ENCODE data around the gene ATP6V1G2.
A peak's percentile ranks its signal among the peaks of the same experiment; 100 is the strongest.
"Not testable (repeated sequence)": the region's sequence is repeated elsewhere in the genome, so short reads cannot be mapped to it uniquely, and the experiment has no call there.

The ATP6V1G2 gene

GRCh38 chr6:31528307-31528777, 18.1 kb downstream of the ATP6V1G2 start:
- no peak for DNase-seq

- DNase-seq = no peak
Observed at GRCh38 chr6:31525932-31526591, 20.3 kb downstream of the ATP6V1G2 start.

- no peak for DNase-seq
Observed at GRCh38 chr6:31525553-31525931, 20.9 kb downstream of the ATP6V1G2 start.

GRCh38 chr6:31521835-31522234, 24.6 kb downstream of the ATP6V1G2 start:
- no peak for DNase-seq

- no peak for DNase-seq
Observed at GRCh38 chr6:31513456-31514165, 32.8 kb downstream of the ATP6V1G2 start.

GRCh38 chr6:31510007-31510406, 36.4 kb downstream of the ATP6V1G2 start:
- no peak for DNase-seq

GRCh38 chr6:31509036-31509435, 37.4 kb downstream of the ATP6V1G2 start:
- DNase-seq = not testable (repeated sequence)

- no peak for DNase-seq
Observed at GRCh38 chr6:31502586-31502985, 43.8 kb downstream of the ATP6V1G2 start.

- DNase-seq = not testable (repeated sequence)
Observed at GRCh38 chr6:31499648-31500047, 46.8 kb downstream of the ATP6V1G2 start.

- DNase-seq = no peak
Observed at GRCh38 chr6:31498748-31499147, 47.7 kb downstream of the ATP6V1G2 start.

GRCh38 chr6:31497531-31498476, 48.6 kb downstream of the ATP6V1G2 start, which contains the start of gene MICB:
Gene MICB, plus strand, starts transcription at chr6:31498145. Its CDS starts 49 bp downstream, at chr6:31498194.
- peak; percentile 82 for DNase-seq

- DNase-seq = not testable (repeated sequence)
Observed at GRCh38 chr6:31496826-31497225, 49.6 kb downstream of the ATP6V1G2 start.

- DNase-seq = no peak
Observed at GRCh38 chr6:31495580-31495979, 50.8 kb downstream of the ATP6V1G2 start.

Data from CD4-positive, alpha-beta T cell treated with Interleukin-15 for 1 hour (primary cell).